Stimulated activated CD4-positive, alpha-beta T cell treated with anti-CD3 and anti-CD28 coated beads, Interleukin-4, amount 100 ng/mL, for 24 hours (primary cell): Measurements from ENCODE around the gene OR11H7.
"Not testable (repeated sequence)": the region's sequence is repeated elsewhere in the genome, so short reads cannot be mapped to it uniquely, and the experiment has no call there.

Experiments
- DNase-seq: peaks from one replicate; pipeline ENCODE4 v3.0.0-alpha.2; 2020

OR11H7 gene

GRCh38 chr14:20280265-20280664, 51.5 kb downstream of the OR11H7 start:
- not testable (repeated sequence) for DNase-seq
